Cardiac fibroblast (primary cell): ENCODE results near the gene TNIP1.

ENCODE experiments used
- DNase-seq, 2 donors: peaks; one replicate each; pipeline versions ENCODE4 v3.0.0 to v3.0.0-alpha.2; 2010; ENCODE audit warnings: low read depth in 2 of 2
- H3K4me3 ChIP-seq, 2 donors: replicated peaks in 1 of 2; 1 replicate in 1 of 2; 2 replicates in 1 of 2; pipeline ENCODE4 v1.5.1; 2011; ENCODE audit warnings: low read depth in 2 of 2, low read length in 2 of 2, mild to moderate bottlenecking in 2 of 2, moderate library complexity in 1 of 2
- TF ChIP-seq, protein P1 (sequence below): IDR thresholded peaks from one replicate; pipeline ENCODE4 v1.5.1; 2011; ENCODE audit warnings: low read depth, mild to moderate bottlenecking, low read length, inconsistent platforms

Gene TNIP1

DNA sequence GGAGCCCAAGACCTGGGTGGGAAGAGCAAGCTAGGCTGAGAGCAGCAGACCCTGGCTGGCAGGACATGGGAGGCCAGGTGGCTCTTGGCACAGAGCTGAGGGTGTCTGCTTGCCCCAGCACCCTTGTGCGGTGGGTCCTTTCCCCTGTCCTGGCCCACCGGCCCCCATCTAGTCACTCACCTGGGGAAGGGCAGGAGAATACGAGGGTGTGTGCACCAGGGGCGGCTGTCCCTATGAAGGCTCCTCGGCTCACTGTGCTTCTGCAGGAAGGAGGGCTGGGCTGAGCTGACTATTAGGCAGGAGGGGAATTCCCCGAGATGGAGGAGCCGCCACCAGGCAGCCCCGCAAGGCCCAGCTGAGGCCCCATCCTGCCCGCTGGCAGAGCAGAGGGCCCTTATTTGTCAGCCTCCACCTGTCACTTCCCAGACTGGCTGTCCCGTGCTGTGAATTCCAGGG, 6.1 kb upstream of the TNIP1 start:
- DNase-seq, result peak in 1 of 2 donors; percentile 56
- peak overlapping the region in 1 of 2 donors; percentile 58 for H3K4me3 ChIP-seq
- TF ChIP-seq, protein P1, sequence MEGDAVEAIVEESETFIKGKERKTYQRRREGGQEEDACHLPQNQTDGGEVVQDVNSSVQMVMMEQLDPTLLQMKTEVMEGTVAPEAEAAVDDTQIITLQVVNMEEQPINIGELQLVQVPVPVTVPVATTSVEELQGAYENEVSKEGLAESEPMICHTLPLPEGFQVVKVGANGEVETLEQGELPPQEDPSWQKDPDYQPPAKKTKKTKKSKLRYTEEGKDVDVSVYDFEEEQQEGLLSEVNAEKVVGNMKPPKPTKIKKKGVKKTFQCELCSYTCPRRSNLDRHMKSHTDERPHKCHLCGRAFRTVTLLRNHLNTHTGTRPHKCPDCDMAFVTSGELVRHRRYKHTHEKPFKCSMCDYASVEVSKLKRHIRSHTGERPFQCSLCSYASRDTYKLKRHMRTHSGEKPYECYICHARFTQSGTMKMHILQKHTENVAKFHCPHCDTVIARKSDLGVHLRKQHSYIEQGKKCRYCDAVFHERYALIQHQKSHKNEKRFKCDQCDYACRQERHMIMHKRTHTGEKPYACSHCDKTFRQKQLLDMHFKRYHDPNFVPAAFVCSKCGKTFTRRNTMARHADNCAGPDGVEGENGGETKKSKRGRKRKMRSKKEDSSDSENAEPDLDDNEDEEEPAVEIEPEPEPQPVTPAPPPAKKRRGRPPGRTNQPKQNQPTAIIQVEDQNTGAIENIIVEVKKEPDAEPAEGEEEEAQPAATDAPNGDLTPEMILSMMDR, result no peak

DNA sequence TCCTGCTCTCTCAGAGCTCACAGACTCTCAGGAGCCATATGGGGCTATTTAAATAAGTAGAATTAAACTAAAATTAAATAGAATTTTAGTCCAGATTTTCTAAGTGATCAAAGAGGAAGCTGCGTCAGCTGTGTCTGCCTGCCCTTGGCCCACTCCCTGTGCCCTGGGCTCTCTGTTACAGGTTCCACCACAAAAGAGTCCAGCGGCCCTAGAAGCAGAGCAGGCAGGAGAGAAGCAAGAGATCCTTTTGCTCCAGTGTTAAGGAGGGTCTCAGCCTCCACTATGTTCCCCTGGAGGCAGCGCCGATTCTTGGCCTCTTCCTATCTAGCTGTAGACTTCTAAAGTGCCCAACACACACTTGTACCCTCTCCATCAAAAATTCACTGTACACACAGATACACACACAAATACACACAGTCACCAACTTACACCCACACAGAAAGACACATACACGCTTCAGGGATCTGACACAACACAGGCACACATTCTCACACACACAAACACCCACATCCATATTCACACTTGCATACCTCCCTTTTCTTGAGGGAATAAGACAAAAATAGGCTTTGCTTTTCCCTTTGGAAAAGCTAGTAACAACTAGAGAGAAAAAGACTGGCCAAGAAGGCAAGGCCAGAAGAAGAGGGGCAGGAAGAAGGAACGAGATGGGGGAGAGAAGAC, 5.5 kb upstream of the TNIP1 start:
- no peak for DNase-seq
- TF ChIP-seq, protein P1, result no peak
- peak overlapping the region in 1 of 2 donors; percentile 58 for H3K4me3 ChIP-seq

DNA sequence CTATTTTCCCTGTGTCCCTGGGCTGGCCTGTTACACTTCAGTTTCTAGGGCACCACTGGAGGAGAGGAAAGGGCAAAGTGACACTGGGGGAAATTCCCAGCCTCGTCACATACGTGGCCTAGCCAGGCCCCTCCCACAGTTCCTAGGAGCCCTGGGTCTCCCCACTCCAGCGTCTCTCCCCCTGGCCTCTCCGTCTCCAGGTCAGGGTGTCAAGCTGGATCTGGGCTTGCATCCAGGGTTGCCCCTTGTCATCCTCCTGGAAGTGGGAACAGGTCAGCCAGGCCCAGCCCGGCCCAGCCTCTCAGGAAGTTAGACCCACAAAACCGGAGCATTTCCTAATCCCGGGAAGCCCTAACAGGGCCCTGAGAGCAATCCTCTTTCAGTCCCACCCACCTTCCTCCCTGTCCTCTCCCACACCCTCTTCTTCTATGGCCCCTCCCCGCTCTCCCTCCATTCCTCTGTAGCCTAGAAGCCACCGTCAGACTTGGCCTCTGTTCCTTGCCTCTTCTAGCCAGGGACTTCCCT, 4.7 kb upstream of the TNIP1 start:
- DNase-seq, result peak; percentile 70 to 82
- TF ChIP-seq, protein P1, result no peak
- peak overlapping the region in 1 of 2 donors; percentile 58 for H3K4me3 ChIP-seq

DNA sequence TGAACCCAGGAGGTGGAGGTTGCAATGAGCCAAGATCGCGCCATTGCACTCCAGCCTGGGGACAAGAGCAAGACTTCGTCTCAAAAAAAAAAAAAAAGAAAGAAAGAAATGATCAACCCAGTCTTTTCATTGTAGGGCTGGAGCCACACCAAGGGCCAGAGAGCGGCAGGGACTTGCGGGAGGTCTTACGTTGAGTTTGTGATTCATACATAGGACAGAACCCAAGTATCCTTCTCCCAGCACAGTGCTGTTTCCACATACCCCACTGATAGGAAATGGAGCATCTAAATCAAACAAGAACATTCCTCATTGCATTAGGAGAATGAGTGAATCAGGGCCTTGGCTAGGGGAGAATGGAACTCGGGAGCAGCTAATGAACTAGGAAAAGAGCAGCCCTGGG, 3.5 kb upstream of the TNIP1 start:
- TF ChIP-seq, protein P1, result no peak
- peak; percentile 48 to 60 for DNase-seq
- no peak overlapping the region for H3K4me3 ChIP-seq

DNA sequence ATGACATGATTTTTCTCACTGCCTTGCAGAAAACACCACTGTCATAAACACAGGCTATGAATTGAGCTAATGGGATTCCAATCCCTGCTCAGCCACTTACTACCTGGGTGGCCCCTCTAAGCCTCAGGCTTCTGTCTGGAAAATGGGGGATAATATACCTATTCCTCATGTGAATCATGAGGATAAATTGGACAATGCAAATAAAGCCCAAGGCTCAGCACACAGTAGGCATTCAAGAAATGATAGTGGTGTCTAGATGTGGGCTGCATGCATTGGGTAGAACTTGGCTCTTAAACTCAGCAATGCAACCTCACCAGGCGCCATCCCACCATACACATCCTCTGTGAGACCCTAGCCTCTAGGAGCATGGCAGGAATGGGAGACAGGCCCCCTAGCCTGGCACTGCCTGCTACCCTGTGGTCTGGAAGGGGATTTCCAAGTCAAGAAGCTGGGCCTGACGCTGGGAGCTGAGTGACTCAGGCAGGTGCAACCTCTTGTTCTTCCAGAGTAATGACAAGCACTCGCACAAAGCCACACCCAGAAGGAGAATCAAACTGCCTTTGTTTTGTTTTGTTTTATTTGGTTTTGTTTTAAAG, 2.3 kb upstream of the TNIP1 start:
- peak in 1 of 2 donors; percentile 80 for DNase-seq

DNA sequence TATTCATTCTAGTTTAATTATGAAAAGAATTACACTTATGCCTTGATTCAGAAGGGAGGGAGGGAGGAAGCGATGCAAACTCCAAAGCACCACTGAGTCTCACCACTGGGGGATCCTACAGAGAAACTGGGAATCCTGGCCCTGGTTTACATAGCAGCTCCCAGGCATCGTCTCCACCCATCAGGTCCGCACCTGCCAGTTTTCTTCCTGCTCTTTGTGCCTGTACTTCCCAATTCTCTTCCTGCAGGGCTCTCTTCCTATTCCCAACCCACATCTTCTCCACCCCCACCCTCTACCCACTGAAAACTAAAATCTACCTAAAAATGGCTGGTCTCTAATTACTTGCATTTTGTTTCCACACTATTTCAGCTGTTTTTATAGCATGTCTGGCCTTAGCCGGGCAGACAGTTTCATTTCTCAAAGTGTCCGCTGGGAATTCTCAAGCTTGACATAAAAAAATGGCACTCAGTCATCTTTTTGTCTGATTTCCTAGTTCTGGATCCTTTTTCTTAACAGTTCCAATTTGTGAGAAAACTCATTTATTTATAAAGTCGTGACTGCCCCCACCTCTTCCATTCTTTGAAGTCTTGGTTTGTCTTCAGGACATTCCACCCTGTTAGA, 1.6 kb upstream of the TNIP1 start:
- TF ChIP-seq, protein P1, result peak; percentile 47
- DNase-seq, result no peak
- H3K4me3 ChIP-seq, result peak overlapping the region in 1 of 2 donors; percentile 87

More for the DNA sequence above, 2.3 kb upstream of the TNIP1 start:
- no peak overlapping the region for H3K4me3 ChIP-seq
- TF ChIP-seq, protein P1, result no peak
